ENCODE measurements around the gene RBM17.
"Not testable (repeated sequence)": the region's sequence is repeated elsewhere in the genome, so short reads cannot be mapped to it uniquely, and the experiment has no call there.

The RBM17 gene

GRCh38 chr10:6163364-6164270 lies 74.8 kb downstream of the RBM17 start:
- peak; percentile 95 for DNase-seq

- DNase-seq = peak; percentile 74
Observed at GRCh38 chr10:6164271-6165095, 75.6 kb downstream of the RBM17 start.

GRCh38 chr10:6165221-6165725 lies 76.4 kb downstream of the RBM17 start:
- DNase-seq = no peak

GRCh38 chr10:6165933-6166332 lies 77.1 kb downstream of the RBM17 start:
- not testable (repeated sequence) for DNase-seq
